ENCODE results near the gene COLGALT1. TPM values are rescaled to one million over a fixed set of nuclear protein-coding genes. Genes with fewer than 3 reads are reported as not detected.
"Not testable (repeated sequence)": the region's sequence is repeated elsewhere in the genome, so short reads cannot be mapped to it uniquely, and the experiment has no call there.

Gene COLGALT1
- total RNA-seq, 2 experiments from 2014 or later: 62.1 to 64.2 TPM

DNA sequence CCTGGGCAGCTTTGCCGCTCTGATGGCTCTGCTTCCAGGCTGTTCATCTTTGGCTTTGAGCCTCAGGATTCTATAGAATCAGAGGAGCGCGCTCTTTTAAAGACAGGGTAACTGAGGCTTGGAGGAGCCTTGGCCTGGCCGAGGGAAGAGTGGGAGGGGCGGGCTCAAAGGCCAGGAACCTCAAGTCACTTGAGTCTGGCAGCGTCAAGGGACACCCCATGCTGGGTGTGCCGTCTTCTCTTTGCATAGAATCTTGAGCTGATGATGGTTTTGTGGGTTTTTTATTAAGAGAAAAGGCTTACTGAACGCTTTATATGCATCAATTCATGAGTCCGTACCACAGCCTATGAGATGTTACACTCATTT, 42.9 kb upstream of the COLGALT1 start:
- CTCF ChIA-PET: interaction anchor here (1.0 to 2.6 kb wide), 4 partner anchors 10 to 17 kb away, joined by 3 to 30 read pairs (median 6); no protein-coding TSS in a partner anchor
- Mint-ChIP-seq H3K27me3 (no peaks in the 10 kb centered on the region), H3K4me1 (ENCODE audit: low read depth) (peaks cover 27% of the 10 kb centered on the region), H3K9me3 (peaks cover 5% of the 10 kb centered on the region), H3K36me3 (ENCODE audit: low read depth) (peaks cover 43% of the 10 kb centered on the region), H3K4me3 (peak overlapping the region; percentile 87), H3K27ac (peak overlapping the region; percentile 91)
- ATAC-seq: no peak
- no peak for DNase-seq
- POLR2A ChIA-PET: interaction anchor here (0.6 to 4.2 kb wide), 6 partner anchors 9 to 397 kb away, joined by 3 to 26 read pairs (median 3); a partner anchor contains a TSS
- no peak for TF ChIP-seq CTCF (IDR thresholded peaks at IDR 0.05)
- intact Hi-C loops (cut with micrococcal nuclease): loop anchor here (1.0 kb wide), 1 partner anchor 43 kb away; the partner anchor contains the start of gene COLGALT1

- DNase-seq (no peak), ATAC-seq (no peak)
- Mint-ChIP-seq H3K4me1 (ENCODE audit: low read depth) (peaks cover 7% of the 10 kb centered on the region), H3K27ac (no peak overlapping the region), H3K4me3 (no peak overlapping the region), H3K9me3 (peaks cover 7% of the 10 kb centered on the region), H3K27me3 (no peaks in the 10 kb centered on the region), H3K36me3 (ENCODE audit: low read depth) (peaks cover 40% of the 10 kb centered on the region)
- POLR2A ChIA-PET: interaction anchor here (1.1 kb wide), 1 partner anchor 20 kb away, joined by 3 read pairs; no protein-coding TSS in a partner anchor
- intact Hi-C loops (cut with micrococcal nuclease): no loop called here
- no peak for TF ChIP-seq CTCF (IDR thresholded peaks at IDR 0.05)
- CTCF ChIA-PET: no interaction called here
These were observed 39.9 kb upstream of the COLGALT1 start for GRCh38 chr19:17515408-17516149.

- TF ChIP-seq CTCF (IDR thresholded peaks at IDR 0.05): no peak
- POLR2A ChIA-PET: no interaction called here
- Mint-ChIP-seq H3K36me3 (ENCODE audit: low read depth) (peaks cover 41% of the 10 kb centered on the region), H3K27me3 (no peaks in the 10 kb centered on the region), H3K9me3 (peaks cover 7% of the 10 kb centered on the region), H3K27ac (no peak overlapping the region), H3K4me1 (ENCODE audit: low read depth) (peaks cover 8% of the 10 kb centered on the region), H3K4me3 (no peak overlapping the region)
- intact Hi-C loops (cut with micrococcal nuclease): no loop called here
- ATAC-seq: no peak
- DNase-seq: no peak
- CTCF ChIA-PET: no interaction called here
These were observed 37.6 kb upstream of the COLGALT1 start for GRCh38 chr19:17517898-17518297.

DNA sequence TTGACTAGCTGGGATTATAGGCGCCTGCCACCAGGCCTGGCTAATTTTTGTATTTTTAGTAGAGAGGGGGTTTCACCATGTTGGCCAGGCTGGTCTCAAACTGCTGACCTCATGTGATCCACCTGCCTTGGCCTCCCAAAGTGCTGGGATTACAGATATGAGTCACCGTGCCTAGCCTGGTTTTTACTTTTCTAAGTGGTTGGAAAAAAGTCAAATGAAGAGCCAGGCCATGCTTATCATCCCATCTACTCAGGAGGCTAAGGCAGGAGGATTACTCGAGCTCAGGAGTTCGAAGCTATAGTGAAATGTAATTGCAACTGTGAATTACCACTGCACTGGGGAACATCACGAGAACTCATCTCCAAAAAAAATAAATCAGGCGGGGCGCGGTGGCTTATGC, 36.8 kb upstream of the COLGALT1 start:
- CTCF ChIA-PET: interaction anchor here (1.0 kb wide), 1 partner anchor 88 kb away, joined by 3 read pairs; no protein-coding TSS in a partner anchor
- ATAC-seq; H3K27me3 Mint-ChIP-seq; H3K27ac Mint-ChIP-seq; POLR2A ChIA-PET; H3K4me3 Mint-ChIP-seq; DNase-seq; intact Hi-C loops (cut with micrococcal nuclease); H3K9me3 Mint-ChIP-seq: not testable (repeated sequence)
- peaks cover 14% of the 10 kb centered on the region for H3K4me1 Mint-ChIP-seq (ENCODE audit: low read depth)
- H3K36me3 Mint-ChIP-seq (ENCODE audit: low read depth): peaks cover 41% of the 10 kb centered on the region

DNA sequence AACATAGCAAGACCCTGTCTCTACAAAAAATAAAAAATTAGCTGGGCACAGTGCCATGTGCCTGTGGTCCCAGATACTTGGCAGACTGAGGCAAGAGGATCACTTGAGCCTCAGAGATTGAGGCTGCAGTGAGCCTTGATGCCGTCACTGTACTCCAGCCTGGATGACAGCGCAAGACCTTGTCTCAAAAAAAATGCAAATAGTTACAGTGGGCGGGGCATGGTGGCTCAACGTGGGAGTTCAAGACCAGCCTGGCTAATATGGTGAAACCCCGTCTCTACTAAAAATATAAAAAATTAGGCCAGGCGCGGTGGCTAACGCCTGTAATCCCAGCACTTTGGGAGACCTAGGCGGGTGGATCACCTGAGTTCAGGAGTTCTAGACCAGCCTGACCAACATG, 35.5 kb upstream of the COLGALT1 start:
- Mint-ChIP-seq H3K27me3 (no peaks in the 10 kb centered on the region), H3K27ac (no peak overlapping the region), H3K36me3 (ENCODE audit: low read depth) (peaks cover 44% of the 10 kb centered on the region), H3K9me3 (peaks cover 7% of the 10 kb centered on the region), H3K4me3 (no peak overlapping the region), H3K4me1 (ENCODE audit: low read depth) (peaks cover 25% of the 10 kb centered on the region)
- ChIA-PET POLR2A (interaction anchor here (0.9 kb wide), 1 partner anchor 9 kb away, joined by 4 read pairs; no protein-coding TSS in a partner anchor), CTCF (no interaction called here)
- ATAC-seq (no peak), DNase-seq (no peak)
- no peak for TF ChIP-seq CTCF (IDR thresholded peaks at IDR 0.05)
- intact Hi-C loops (cut with micrococcal nuclease): no loop called here

All from activated CD8-positive, alpha-beta T cell treated with anti-CD3 and anti-CD28 coated beads for 36 hours (primary cell).